SK-N-MC (cell line): ENCODE results near the gene SMCP.

Experiments used
- EZH2 ChIP-seq: fragments of 200-600 bp; sonication (generic); IDR thresholded peaks from one replicate; pipeline ENCODE4 v1.6.1; 2017; ENCODE audit warnings: antibody characterized with exemption
- POLR2AphosphoS5 ChIP-seq: IDR thresholded peaks from 2 replicates; pipeline ENCODE4 v1.6.1; 2012; ENCODE audit warnings: mild to moderate bottlenecking, low read depth, low read length, borderline replicate concordance

DNA sequence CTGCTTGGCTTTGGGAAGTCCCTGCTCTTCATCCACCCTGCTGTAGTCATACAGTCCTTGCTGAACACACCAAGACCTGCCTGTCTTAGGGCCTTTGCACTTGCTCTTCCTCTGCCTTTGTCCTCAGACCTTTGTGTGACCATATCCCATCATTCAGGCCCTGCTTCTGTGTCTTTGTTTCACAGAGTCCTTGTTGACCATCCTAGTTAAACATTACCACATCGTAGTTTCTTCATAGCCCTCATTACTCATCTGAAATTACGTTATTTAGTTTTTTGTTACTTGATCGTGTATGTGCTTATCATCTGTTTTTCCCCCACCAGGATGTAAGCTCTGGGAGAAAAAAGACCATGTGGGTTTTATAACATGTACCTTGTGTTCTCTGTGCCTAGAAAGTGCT is 50.5 kb downstream of the SMCP start:
- TF ChIP-seq POLR2AphosphoS5 (no peak), EZH2 (no peak)
